Ramos (cell line): ENCODE measurements around the gene METTL24.

Source experiments
- in situ Hi-C: fragments of 300-500 bp; cut with MboI; formaldehyde crosslinking; loops from one replicate; pipeline ENCODE4 v1.14.3; 2022; ENCODE audit warnings: low sequenced_read_pairs; ENCODE audit not compliant: unreplicated experiment

The METTL24 gene

GRCh38 chr6:110217266-110217665, 140.9 kb downstream of the METTL24 start:
- in situ Hi-C loops, result no loop called here

- in situ Hi-C loops, result no loop called here
These were observed 142.0 kb downstream of the METTL24 start for GRCh38 chr6:110216140-110216539.

GRCh38 chr6:110214338-110214737, 143.8 kb downstream of the METTL24 start:
- in situ Hi-C loops, result no loop called here

GRCh38 chr6:110211753-110212152, 146.4 kb downstream of the METTL24 start:
- in situ Hi-C loops, result no loop called here

GRCh38 chr6:110207652-110208051, 150.5 kb downstream of the METTL24 start:
- in situ Hi-C loops, result no loop called here

- in situ Hi-C loops, result no loop called here
These were observed 156.8 kb downstream of the METTL24 start for GRCh38 chr6:110201151-110201884.

- in situ Hi-C loops, result no loop called here
These were observed 159.6 kb downstream of the METTL24 start for GRCh38 chr6:110198561-110198960.

GRCh38 chr6:110196874-110197273, 161.3 kb downstream of the METTL24 start:
- in situ Hi-C loops, result no loop called here

- in situ Hi-C loops, result no loop called here
These were observed 162.5 kb downstream of the METTL24 start for GRCh38 chr6:110195639-110196038.
